GM19463 (cell line): ENCODE results near the gene WWP2.
"Not testable (repeated sequence)": the region's sequence is repeated elsewhere in the genome, so short reads cannot be mapped to it uniquely, and the experiment has no call there.

Experiments
- ATAC-seq: cut with Tn5 transposase; IDR thresholded peaks from one replicate; pipeline ENCODE4 v1.9.1; 2021; ENCODE audit warnings: mild to moderate bottlenecking, moderate library complexity; ENCODE audit not compliant: unreplicated experiment

The WWP2 gene

DNA sequence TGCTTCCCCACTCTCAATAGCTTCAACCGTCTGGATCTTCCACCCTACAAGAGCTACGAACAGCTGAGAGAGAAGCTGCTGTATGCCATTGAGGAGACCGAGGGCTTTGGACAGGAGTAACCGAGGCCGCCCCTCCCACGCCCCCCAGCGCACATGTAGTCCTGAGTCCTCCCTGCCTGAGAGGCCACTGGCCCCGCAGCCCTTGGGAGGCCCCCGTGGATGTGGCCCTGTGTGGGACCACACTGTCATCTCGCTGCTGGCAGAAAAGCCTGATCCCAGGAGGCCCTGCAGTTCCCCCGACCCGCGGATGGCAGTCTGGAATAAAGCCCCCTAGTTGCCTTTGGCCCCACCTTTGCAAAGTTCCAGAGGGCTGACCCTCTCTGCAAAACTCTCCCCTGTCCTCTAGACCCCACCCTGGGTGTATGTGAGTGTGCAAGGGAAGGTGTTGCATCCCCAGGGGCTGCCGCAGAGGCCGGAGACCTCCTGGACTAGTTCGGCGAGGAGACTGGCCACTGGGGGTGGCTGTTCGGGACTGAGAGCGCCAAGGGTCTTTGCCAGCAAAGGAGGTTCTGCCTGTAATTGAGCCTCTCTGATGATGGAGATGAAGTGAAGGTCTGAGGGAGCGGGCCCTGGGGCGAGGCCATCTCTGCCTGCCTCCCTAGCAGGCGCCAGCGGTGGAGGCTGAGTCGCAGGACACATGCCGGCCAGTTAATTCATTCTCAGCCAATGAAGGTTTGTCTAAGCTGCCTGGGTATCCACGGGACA lies 177.9 kb downstream of the WWP2 start:
- no peak for ATAC-seq

DNA sequence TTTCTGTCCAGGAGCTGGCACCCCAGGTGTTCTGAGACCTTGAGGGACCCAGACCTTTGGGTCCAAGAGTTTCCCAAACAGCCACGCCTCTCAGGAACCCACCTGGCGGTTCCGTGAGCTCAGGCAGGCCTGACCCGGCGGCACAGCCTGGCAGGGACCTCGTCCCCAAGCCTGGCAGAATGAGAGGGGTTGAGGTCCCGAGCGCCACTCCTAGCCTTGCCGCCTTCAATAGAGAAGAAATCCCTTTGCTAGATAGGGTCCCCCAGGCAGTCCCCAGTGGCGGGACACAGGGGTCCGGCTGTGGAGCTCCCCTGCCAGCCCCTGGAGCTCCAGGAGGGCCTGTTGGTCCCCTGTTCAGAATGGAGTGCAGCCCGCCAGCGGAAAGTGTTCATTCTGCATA lies 178.5 kb downstream of the WWP2 start:
- no peak for ATAC-seq

DNA sequence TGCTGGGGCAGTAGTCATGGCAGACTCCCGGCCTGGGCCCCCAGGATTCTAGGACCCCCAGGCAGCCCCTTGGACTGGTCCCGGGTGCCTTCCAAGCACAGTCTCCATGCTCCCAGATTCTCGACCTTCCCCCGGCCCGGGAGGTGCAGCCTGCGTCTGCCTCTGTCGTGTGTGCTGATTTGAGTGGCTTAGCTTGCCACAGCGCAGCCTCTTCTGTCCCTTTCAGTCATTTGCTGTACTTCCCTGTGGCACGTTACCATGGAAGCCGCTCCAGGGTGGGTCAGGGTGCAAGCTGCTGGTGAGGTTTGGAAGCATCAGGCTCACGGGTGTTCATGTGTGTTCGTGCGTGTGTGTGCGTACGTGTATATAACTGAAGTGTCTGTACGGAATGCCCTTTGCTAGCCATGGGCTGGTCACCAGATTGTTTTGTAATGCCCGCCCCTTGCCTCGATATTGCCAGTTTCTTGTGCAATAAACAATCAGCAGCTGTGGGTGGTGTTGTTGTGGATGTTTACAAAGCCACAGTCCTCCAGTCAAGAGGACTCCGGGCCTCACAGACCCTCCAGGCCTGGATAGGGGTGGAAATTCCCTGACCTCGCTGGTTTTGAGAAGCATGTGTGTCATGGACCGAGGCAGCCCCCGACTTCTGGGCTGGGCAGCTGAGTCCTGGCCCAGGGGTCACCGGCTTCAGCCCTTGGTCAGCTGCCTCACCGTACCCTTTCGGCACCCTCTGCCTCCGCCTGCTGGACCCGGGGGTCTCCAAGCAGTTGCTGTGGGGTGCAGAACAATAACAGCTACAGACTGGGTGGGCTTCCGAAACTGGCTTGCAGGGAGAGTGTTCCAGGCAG lies 179.3 kb downstream of the WWP2 start:
- no peak for ATAC-seq

DNA sequence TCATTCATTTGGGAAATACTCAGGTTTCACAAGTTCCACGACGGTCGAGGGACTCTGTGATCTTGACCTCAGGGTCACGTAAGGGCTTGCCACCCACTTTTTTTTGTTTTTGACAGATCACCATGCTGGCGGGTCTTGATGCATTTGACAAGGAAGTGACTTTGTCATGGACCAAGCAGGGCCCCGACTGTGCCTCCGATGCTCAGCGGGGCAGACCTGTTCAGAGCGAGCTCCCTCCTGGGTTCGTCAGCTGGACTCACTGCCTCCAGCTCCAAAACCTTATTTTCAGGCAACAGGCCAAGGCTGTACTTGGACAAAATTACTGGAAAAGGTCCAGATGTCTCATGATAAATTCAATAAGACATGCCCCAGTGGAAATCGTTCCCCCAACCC lies 180.0 kb downstream of the WWP2 start:
- no peak for ATAC-seq

DNA sequence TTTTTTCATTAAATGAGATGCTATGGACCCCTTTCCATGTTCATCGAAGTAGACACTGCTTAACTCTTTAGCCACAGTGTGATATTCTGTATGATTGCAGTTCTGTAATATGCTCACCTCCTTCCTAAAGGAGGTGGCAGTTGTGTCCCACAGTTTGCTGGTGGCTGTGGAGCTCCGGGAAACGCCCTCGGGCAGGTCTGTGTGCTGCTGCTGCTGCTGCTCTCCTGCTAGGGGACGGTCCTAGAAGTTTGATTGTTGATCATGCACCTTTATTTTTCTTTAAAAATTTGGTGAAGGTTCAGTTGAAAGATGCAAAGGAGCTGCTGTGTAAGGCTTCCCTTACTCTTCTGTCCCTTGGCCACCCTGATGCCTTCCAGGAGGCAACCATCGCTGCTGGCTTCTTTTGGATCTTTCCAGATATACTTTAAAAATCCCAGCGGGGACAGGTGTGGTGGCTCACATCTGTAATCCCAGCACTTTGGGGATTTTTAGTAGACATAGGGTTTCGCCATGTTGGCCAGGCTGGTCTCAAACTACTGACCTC lies 180.6 kb downstream of the WWP2 start:
- ATAC-seq: no peak

DNA sequence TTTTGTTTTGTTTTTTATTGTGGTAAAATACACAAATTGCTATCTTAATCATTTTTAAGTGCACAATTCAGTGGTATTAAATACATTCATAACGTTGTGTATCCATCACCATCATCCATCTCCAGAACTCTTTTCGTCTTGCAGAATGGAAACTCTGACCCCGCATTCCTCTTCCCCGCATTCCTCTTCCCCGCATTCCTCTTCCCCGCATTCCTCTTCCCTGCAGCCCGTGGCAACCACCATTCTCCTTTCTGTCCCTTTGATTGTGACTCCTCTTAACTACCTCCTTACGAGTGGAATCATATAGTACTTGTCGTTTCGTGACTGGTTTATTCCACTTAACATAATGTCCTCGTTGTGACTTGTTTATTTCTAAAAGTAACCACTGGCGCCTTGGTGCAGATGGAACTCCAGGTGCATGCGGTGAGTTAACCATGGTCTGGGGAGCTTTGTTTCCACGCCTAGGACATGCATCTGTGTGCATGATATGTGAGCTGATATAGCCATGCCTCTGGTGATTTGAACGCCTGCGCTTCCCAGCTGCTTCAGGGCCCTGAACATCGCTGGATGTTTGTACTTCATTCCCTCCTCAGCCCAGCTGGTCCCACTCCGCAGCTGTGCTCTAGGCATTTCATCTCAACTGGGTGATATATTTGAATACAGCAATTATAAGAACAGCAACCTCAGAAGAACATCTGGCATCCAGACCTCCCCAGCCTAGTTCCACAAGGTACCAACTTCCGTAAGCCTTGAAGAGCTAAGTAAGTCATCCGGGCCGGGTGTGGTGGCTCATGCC lies 181.3 kb downstream of the WWP2 start:
- ATAC-seq: not testable (repeated sequence)

DNA sequence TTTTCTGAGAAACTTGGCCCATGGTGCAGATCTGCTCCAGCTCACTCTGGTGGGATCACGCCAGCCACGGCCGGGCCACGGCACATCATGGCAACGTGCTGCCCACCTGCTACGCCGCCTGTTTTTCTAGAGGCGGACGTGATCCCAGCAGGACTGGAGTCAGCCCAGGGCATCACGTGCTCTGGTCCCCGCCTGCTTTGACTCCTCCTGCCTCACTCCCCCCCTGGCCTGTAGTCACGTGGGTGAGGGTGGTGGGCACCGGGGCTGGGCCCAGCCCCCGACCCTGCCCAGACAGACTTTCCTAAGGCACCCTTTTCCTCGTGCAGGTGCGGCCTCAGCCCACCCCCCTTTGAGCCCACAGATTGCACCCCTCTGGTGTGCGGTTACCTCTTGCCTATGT lies 188.3 kb downstream of the WWP2 start:
- not testable (repeated sequence) for ATAC-seq

DNA sequence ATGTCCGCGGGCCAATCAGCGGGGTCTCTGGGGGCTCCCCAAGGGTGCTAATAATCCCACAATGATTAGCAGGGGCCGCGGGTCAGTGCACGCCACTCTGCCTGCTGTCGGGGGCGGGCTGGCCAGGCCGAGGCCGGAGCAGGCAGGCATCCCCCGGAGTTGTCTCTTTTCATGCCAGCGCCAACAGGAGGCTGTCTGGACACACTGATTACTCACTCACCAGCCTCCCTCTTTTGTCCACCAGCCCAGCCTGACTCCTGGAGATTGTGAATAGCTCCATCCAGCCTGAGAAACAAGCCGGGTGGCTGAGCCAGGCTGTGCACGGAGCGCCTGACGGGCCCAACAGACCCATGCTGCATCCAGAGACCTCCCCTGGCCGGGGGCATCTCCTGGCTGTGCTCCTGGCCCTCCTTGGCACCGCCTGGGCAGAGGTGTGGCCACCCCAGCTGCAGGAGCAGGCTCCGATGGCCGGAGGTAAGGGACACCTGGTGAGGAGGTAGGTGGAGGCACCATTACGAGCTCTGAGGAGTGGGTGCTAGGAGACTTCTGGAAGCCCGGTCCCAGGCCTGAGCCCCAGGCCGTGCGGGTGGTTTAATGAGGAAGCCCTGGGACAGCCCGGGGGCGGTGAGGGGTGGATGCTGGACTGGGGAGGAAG lies 189.0 kb downstream of the WWP2 start, which contains the start of gene CLEC18A:
TSS of gene CLEC18A (plus strand) at position 318 of the 655 bp plus-strand sequence. CDS start at position 351, 33 bp downstream.
- ATAC-seq: not testable (repeated sequence)

DNA sequence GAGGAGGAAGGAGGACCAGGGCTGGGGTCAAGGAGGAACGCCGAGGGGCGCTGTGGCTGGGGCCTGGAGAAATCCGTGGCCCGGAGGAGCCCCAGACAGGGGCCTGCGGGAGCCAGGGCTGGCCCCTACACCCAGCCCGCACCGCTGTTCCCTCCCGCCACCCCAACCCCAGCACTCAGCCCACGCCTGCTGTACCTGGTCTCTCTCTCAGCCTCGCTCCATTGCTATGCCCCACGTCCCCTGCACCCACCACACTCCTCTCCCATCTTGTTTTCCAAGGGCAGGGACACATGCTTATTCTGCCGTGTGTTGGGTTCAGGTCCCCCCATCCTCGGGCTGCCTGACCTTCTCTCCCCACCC lies 189.5 kb downstream of the WWP2 start:
- ATAC-seq: not testable (repeated sequence)

DNA sequence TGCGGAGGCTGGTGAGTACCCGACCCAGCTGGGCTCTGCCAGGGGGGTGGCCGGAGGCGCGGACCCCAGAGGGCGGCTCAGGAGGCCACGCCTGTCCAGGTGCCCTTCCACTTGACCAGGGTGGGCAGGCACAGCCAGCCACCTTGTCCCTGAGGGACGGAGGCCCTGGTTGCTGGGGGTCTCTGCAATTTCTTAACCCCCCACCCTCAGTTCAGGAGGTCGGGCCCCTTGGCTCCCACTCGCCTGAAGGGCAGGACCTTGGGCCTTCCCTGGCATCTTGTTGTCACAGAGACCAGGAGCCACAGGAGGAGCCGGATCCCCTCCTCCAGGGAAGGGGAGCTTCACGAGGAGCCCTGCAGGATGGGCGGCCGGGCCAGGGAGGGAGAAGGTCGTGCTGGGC lies 190.0 kb downstream of the WWP2 start:
- ATAC-seq: not testable (repeated sequence)

DNA sequence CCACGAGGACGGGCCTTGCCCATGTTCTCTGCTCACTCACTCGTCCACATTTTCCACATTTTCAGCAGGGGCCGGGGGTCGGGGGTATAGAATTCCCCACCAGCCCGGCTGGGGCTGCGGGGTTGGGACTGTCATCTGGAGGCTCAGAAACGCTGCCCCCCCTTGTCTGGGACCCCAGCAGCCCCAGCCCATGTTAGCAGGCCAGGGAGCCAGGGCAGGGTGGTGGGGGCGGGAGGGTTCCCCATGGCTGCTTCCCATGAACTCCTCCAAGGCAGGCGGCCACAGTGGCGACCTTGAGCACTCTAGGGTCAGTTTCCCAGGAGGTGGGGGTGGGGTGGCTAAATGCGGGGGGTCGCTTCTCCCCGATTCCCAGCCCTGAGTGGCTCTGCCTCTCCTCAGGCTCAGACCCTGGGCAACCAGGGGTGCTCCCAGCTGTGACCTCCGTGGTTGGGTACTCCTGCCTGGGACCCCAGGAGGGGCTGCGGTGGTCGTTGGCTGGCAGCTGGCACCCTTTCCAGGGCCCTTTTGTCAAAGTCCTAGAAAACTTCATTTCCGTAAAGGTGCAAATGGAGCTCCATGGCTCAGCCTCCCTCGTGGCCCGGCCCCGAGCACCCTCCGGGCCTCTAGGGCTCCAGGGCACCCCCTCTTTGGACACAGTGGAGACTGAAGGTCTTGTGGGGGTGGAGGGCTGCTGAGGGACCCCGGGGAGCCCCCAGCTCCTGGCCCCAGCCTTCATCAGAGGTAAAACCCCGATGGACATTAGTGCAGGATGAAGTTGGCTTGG lies 190.6 kb downstream of the WWP2 start:
- not testable (repeated sequence) for ATAC-seq

DNA sequence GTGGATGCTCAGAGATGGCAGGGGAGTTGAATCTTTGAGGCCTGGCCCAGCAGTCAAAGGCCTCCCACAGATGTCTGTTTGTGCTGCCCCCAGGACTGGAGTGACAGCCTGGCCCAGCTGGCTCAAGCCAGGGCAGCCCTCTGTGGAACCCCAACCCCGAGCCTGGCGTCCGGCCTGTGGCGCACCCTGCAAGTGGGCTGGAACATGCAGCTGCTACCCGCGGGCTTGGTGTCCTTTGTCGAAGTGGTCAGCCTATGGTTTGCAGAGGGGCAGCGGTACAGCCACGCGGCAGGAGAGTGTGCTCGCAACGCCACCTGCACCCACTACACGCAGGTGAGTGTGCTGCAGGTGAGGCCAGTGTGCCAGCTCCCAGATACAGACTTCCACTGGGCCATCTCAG lies 192.1 kb downstream of the WWP2 start:
- not testable (repeated sequence) for ATAC-seq

DNA sequence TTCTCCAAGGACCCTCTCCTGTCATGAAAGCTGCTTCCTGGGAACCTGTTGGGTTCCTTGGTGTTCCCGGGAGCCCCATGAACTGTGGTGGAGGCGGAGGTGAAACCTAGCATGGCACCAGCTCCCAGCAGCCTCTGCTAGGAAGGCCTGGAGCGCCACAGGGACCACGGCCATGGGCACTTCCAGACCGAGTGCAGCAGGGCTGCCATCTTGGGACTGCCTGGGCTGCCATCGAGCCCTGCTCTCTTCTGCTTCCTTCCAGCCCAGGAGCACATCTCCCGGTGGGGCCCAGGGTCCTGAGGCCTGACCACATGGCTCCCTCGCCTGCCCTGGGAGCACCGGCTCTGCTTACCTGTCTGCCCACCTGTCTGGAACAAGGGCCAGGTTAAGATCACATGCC lies 201.2 kb downstream of the WWP2 start:
- not testable (repeated sequence) for ATAC-seq

DNA sequence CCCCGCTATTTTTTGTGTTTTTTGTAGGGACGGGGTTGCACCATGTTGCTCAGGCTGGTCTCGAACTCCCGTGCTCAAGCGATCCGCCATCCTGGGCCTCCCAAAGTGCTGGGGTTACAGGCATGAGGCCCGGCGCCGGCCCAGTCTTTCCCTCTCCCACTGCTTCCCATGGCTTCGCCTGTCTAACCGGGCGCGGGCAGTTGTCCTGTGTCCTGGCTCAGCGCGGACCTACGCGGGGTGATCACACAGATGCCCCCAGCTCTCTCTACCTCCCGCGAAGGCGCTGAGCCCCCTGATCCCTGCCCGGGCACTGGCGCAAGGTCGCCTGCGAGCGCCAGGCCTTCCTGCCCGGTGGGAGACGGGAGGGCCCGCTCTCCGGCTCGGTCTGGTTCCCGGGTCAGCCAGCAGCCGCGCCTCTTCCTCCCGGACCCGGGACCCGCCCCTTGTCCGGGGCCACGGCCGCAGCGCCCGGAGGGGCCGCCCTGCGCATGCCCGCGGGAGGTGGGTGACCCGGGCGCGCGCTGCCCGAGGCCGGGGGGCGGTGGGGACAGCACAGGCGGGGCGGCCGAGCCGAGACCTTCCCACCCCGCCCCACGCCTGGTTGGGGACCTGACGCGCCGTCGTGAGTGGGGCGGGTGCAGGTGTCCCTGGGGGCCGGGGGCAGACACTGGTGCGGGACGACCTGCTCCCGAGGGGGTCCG lies 203.0 kb downstream of the WWP2 start:
- not testable (repeated sequence) for ATAC-seq

DNA sequence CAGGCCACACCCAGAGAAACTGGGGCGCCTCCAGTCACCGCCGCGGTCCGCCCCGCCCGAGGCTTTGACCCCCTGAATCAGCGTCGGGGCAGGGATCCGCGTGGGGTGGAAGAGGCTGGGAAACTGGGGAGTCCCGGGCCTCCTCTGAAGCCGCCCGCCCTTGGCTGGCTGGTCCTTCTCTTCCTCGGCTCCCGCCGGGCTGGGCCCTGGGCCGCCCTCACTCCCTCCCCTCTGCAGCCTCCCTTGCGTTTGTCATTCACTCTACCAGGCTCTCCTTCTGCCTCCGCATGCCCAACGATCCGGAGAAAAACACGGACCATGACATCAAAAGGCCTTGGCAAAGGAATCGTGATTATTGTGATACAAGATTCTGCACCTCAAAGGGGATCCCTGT lies 203.5 kb downstream of the WWP2 start:
- ATAC-seq: not testable (repeated sequence)

DNA sequence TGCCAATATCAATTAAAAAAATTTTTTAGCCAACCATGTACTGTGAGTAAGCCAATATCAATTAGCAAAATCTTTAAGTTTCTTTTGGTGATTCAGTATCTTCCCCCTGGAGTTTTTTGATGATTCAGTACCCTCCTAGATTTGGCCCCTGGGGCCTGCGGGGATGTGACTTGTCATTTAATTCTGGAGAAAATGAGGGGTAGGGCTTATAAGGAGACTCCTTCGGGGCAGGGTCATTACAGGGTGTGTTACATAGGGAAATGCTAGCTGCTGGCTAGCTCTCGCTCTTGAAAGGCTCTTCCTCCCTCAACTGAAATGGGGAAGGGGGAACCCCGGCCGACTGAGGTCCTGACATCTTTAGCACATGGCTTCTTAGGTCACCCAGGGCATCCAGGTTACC lies 205.6 kb downstream of the WWP2 start:
- not testable (repeated sequence) for ATAC-seq

DNA sequence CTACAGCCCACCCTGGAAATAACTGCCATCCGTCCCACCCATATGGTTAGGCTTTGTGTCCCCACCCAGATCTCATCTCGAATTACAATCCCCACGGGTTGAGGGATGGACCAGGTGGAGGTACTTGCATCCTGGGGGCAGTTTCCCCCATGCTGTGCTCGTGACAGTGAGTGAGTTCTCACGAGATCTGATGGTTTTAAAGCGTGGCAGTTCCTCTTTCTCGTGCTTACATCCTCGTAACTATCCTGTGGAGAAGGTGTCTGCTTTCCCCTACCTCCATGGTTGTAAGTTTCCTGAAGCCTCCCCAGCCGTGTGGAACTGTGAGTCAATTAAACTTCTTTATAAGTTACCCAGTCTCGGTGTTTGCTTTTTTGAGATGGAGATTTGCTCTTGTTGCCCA lies 206.0 kb downstream of the WWP2 start:
- not testable (repeated sequence) for ATAC-seq

DNA sequence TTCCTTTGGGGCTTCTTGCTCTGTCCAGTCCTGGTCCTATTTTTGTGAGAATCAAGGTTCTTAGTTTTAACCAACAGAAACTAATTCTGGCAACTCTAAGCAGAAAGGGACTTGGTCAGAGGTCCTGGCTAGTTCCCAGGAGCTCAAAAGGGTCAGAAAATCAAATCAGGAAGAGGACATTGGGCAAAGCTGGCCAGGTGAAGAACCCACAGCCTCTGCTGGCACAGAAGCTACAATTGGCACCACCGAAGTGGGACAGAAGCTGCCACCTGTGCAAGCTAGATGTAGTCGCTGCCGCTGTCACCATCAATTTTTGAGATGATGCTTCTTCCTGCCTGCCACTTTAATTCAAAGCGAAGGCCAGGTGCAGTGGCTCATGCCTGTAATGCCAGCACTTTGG lies 207.5 kb downstream of the WWP2 start:
- not testable (repeated sequence) for ATAC-seq

DNA sequence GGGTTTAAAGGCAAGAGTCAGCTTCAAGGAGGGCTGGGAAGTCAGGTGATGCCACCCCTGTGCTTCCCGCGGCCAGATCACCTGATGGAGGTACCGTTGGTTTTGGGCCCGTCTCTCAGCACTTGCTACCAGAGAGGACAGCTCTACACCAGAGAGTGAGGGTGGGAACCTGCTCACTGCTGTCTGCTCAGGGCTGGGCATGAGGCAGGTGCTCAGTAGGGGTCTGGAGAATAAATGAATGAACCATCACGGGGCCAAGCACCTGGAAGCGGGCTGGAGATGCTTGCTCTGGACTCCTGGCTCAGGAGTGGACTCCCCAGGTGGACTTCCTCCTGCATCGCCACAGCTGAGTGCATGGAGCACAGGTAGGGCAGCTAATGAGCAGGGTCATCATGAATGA lies 210.0 kb downstream of the WWP2 start:
- ATAC-seq: not testable (repeated sequence)
